K562 (cell line): ENCODE data around the gene CENPP. TPM values are rescaled to one million over a fixed set of nuclear protein-coding genes. Genes with fewer than 3 reads are reported as not detected.

Source experiments
- ARID1B ChIP-seq: fragments of 450-650 bp; IDR thresholded peaks from 2 replicates; pipeline ENCODE4 v1.6.1; 2016; ENCODE audit warnings: antibody characterized with exemption, mild to moderate bottlenecking, inconsistent platforms
- CBX3 ChIP-seq, 2 experiments: IDR thresholded peaks; 1 replicate in 1 of 2; 2 replicates in 1 of 2; pipeline ENCODE4 v1.6.1; 2012; ENCODE audit warnings: inconsistent platforms in 2 of 2, low read length in 2 of 2, borderline replicate concordance in 1 of 2, control low read depth in 1 of 2
- CBX5 ChIP-seq: IDR thresholded peaks from 2 replicates; pipeline ENCODE4 v1.6.1; 2014; ENCODE audit warnings: low read depth, borderline replicate concordance
- CC2D1A ChIP-seq: fragments of 450-650 bp; IDR thresholded peaks from 2 replicates; pipeline ENCODE4 v1.6.1; 2017; ENCODE audit warnings: mild to moderate bottlenecking
- ETV1 ChIP-seq: fragments of 450-650 bp; conservative IDR thresholded peaks from 2 replicates; pipeline ENCODE4 v1.6.1; 2016; ENCODE audit warnings: missing genetic modification characterization, control low read depth, low read depth, missing compliant biosample characterization
- HMGN3 ChIP-seq: IDR thresholded peaks from 2 replicates; pipeline ENCODE4 v1.6.1; 2011; ENCODE audit warnings: borderline replicate concordance, low read depth, mild to moderate bottlenecking, mixed read lengths, low read length; ENCODE audit not compliant: insufficient read length; ENCODE audit errors: extremely low read depth
- KAT2B ChIP-seq: IDR thresholded peaks from one replicate; pipeline ENCODE4 v1.6.1; 2012; ENCODE audit warnings: low read depth, mild to moderate bottlenecking, control low read depth, inconsistent platforms, low read length, moderate library complexity
- MCM7 ChIP-seq, 2 experiments: fragments of 450-650 bp; IDR thresholded peaks; 2 replicates each; pipeline ENCODE4 v1.6.1; 2016 to 2018
- MEF2D ChIP-seq: conservative IDR thresholded peaks from 2 replicates; pipeline ENCODE4 v1.6.1; 2016; ENCODE audit warnings: low read depth, missing genetic modification characterization, missing compliant biosample characterization
- NR2C2 ChIP-seq, 2 experiments: fragments of 200-800 bp in 1 of 2; sonication (Bioruptor generic) in 1 of 2; sonication (generic) in 1 of 2; formaldehyde crosslinking in 1 of 2; IDR thresholded peaks; 2 replicates each; pipeline versions ENCODE4 v1.6.1 to v1.8.0; 2016 to 2022; ENCODE audit warnings: mild to moderate bottlenecking in 1 of 2, missing compliant biosample characterization in 1 of 2, missing genetic modification characterization in 1 of 2, missing genetic modification reagents in 1 of 2
- NR3C1 ChIP-seq: sonication (generic); formaldehyde crosslinking; IDR thresholded peaks from 2 replicates; pipeline ENCODE4 v1.8.1; 2022; ENCODE audit warnings: missing genetic modification reagents
- PCBP2 ChIP-seq: fragments of 200-400 bp; formaldehyde crosslinking; IDR thresholded peaks from 2 replicates; pipeline ENCODE4 v1.6.1; 2018; ENCODE audit warnings: low read length, low read depth, mild to moderate bottlenecking, moderate library complexity; ENCODE audit not compliant: poor library complexity, severe bottlenecking
- POLR2G ChIP-seq: fragments of 200-400 bp; formaldehyde crosslinking; IDR thresholded peaks from 2 replicates; pipeline ENCODE4 v1.6.1; 2017; ENCODE audit warnings: low read depth, mild to moderate bottlenecking, antibody characterized with exemption, low read length, moderate library complexity
- RFX5 ChIP-seq: IDR thresholded peaks from 2 replicates; pipeline ENCODE4 v1.6.1; 2011; ENCODE audit warnings: low read depth, mild to moderate bottlenecking, improper control_type of control experiment, low read length
- SAFB ChIP-seq: fragments of 200-400 bp; formaldehyde crosslinking; IDR thresholded peaks from 2 replicates; pipeline ENCODE4 v1.6.1; 2017; ENCODE audit warnings: low read depth, low read length, borderline replicate concordance
- SNIP1 ChIP-seq: fragments of 450-650 bp; IDR thresholded peaks from 2 replicates; pipeline ENCODE4 v1.7.1; 2017; ENCODE audit warnings: low read depth, mild to moderate bottlenecking
- STAT5B ChIP-seq: fragments of 250-450 bp; sonication (Bioruptor Pico); IDR thresholded peaks from 2 replicates; pipeline ENCODE4 v1.8.0; 2021; ENCODE audit warnings: mild to moderate bottlenecking, inconsistent platforms
- TARDBP ChIP-seq: fragments of 450-650 bp; IDR thresholded peaks from 2 replicates; pipeline ENCODE4 v1.6.1; 2016
- TEAD4 ChIP-seq, 2 experiments: sonication (generic) in 1 of 2; formaldehyde crosslinking in 1 of 2; IDR thresholded peaks; 2 replicates each; pipeline versions ENCODE4 v1.6.1 to v1.8.0; 2012 to 2022; ENCODE audit warnings: borderline replicate concordance in 1 of 2, inconsistent platforms in 1 of 2, low read length in 1 of 2, mild to moderate bottlenecking in 1 of 2, missing genetic modification reagents in 1 of 2
- ZBTB7A ChIP-seq: IDR thresholded peaks from 2 replicates; pipeline ENCODE4 v1.6.1; 2011; ENCODE audit warnings: low read depth, mild to moderate bottlenecking, low read length, moderate library complexity, borderline replicate concordance; ENCODE audit not compliant: control insufficient read depth
- ZC3H8 ChIP-seq: fragments of 450-650 bp; IDR thresholded peaks from 2 replicates; pipeline ENCODE4 v1.6.1; 2017
- ZNF124 ChIP-seq: sonication (generic); formaldehyde crosslinking; IDR thresholded peaks from 2 replicates; pipeline ENCODE4 v1.8.1; 2022; ENCODE audit warnings: missing genetic modification reagents
- ZNF140 ChIP-seq: fragments of 250-450 bp; sonication (Bioruptor Pico); IDR thresholded peaks from 2 replicates; pipeline ENCODE4 v1.8.0; 2021; ENCODE audit warnings: moderate library complexity, mild to moderate bottlenecking, inconsistent platforms
- ZNF551 ChIP-seq: fragments of 250-450 bp; sonication (Bioruptor Pico); IDR thresholded peaks from 2 replicates; pipeline ENCODE4 v1.5.0; 2021; ENCODE audit warnings: mild to moderate bottlenecking, moderate library complexity
- ZNF561 ChIP-seq: fragments of 450-650 bp; formaldehyde crosslinking; conservative IDR thresholded peaks from 2 replicates; pipeline ENCODE4 v1.4.0; 2020; ENCODE audit warnings: mild to moderate bottlenecking, moderate library complexity
- ZNF695 ChIP-seq: fragments of 450-650 bp; formaldehyde crosslinking; IDR thresholded peaks from 2 replicates; pipeline ENCODE4 v1.4.0; 2020; ENCODE audit warnings: mild to moderate bottlenecking, moderate library complexity
- polyA plus RNA-seq, 8 experiments: library from polyadenylated mRNA; depleted of rRNA in 4 of 8; stranded (reverse) in 5 of 8; unstranded in 3 of 8; fragments of >200 nt; fragmentation: Nextera tagmentation in 2 of 8; fragmentation: Illumina TruSeq in 1 of 8; extraction: Ambion mirVana in 2 of 8; extraction: Trizol in 1 of 8; gene quantifications; 2 replicates each; pipeline versions ENCODE4 v1.2.1 to v1.2.3, GENCODE V29; 2011 to 2014; ENCODE audit warnings: inconsistent platforms in 1 of 8, missing spikeins in 1 of 8
- total RNA-seq, 7 experiments: library from RNA; depleted of rRNA in 6 of 7; stranded (reverse); fragments of >200 nt in 6 of 7; fragmentation: Illumina TruSeq in 2 of 7; extraction: Trizol in 2 of 7; gene quantifications; 2 replicates each; pipeline versions ENCODE4 v1.2.1 to v1.2.3, GENCODE V29; 2011 to 2021; ENCODE audit warnings: low replicate concordance in 1 of 7
- TF ChIP-seq, protein P1 (sequence below): IDR thresholded peaks from 2 replicates; pipeline ENCODE4 v1.6.1; 2011; ENCODE audit not compliant: insufficient read length; ENCODE audit errors: extremely low read depth
- TF ChIP-seq, protein P2 (sequence below): sonication (generic); formaldehyde crosslinking; IDR thresholded peaks from 2 replicates; pipeline ENCODE4 v1.8.0; 2022; ENCODE audit warnings: missing genetic modification reagents, mild to moderate bottlenecking, moderate library complexity, borderline replicate concordance

The CENPP gene
- total and polyA plus RNA-seq, 9 of the 15 experiments (the other 6 are each of a cell fraction or from before 2014, with no cell fraction given): 8.0 to 28.5 (median 17.9) TPM

DNA sequence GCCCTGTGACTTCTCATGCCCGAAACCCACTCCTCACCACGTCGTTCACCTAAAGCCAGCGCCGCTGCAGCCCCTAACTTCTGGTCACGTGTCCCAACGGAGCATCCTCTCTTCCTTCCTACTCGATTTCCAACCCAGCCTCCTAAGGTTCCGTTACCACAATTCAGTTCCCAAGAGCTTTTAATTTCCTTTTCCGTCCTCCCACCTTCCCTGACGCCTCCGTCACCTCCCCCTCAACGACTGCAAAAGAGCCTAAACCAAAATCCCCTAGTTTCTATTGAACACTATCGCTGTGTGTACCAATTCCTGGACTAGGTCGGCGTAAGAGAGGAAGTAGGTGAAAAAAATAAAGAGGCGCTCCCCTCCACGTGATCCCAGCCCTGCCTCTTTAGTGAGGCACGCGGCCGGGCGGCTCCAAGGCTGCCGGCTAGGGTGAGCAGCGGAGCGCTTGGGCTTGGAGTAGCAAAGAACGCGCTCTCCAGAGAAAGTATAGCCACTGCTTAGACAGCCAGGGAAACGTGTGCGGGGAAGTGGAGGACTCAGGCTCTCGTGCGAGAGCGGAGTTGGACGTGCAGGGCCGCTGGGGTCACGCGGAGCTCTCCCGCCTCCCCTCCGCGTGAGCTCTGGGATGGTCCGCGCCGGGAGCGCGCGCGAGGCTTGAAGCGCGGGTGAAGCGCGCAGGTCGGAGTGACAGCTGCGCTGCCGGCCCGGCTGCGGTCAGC, at the start of gene CENPP, which contains the start of gene NOL8 (continued):
- TF ChIP-seq CC2D1A: peak; percentile 70; the same call in 1 of the 2 replicates
- TF ChIP-seq ZNF124 (CRISPR knock-in tag): no peak
- peak; percentile 35; the same call in 1 of the 2 replicates for TF ChIP-seq ZBTB7A
- TF ChIP-seq HMGN3: peak; percentile 68
- no peak for TF ChIP-seq STAT5B (CRISPR knock-in tag)
- TF ChIP-seq, protein P1, sequence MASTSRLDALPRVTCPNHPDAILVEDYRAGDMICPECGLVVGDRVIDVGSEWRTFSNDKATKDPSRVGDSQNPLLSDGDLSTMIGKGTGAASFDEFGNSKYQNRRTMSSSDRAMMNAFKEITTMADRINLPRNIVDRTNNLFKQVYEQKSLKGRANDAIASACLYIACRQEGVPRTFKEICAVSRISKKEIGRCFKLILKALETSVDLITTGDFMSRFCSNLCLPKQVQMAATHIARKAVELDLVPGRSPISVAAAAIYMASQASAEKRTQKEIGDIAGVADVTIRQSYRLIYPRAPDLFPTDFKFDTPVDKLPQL: no peak
- no peak for TF ChIP-seq KAT2B
- TF ChIP-seq ETV1 (tag): peak; percentile 77
- TF ChIP-seq ZNF140 (CRISPR knock-in tag): no peak
- TF ChIP-seq RFX5: no peak
- peak; percentile 18; the same call in 1 of the 2 replicates for TF ChIP-seq NR2C2 (CRISPR knock-in tag; IDR thresholded peaks at IDR 0.05)
- peak; percentile 63; the same call in 1 of the 2 replicates for TF ChIP-seq NR2C2 (tag; IDR thresholded peaks at IDR 0.05)
- TF ChIP-seq ZNF561 (CRISPR knock-in tag): no peak
- TF ChIP-seq ZNF551 (CRISPR knock-in tag): no peak
- no peak for TF ChIP-seq POLR2G
- TF ChIP-seq SAFB: no peak
- TF ChIP-seq MCM7 (IDR thresholded peaks at IDR 0.05): peak in 1 of 2 experiments; percentile 22; a peak in 1 of 4 replicates
- peak in 1 of 2 experiments; percentile 87; a peak in 2 of 3 replicates for TF ChIP-seq CBX3 (IDR thresholded peaks at IDR 0.05; ENCODE audit: borderline replicate concordance in 1 of 2, low read length in 2 of 2)
- no peak for TF ChIP-seq NR3C1
- TF ChIP-seq SNIP1: 0 out of 2 replicates have a peak, but pooled peaks have one; percentile 50
- no peak for TF ChIP-seq CBX5
- TF ChIP-seq ZC3H8: peak; percentile 91
- TF ChIP-seq TARDBP: 0 out of 2 replicates have a peak, but pooled peaks have one; percentile 10
- 0 out of 2 replicates have a peak, but pooled peaks have one; percentile 24 for TF ChIP-seq TEAD4 (IDR thresholded peaks at IDR 0.05; ENCODE audit: low read length)
- no peak for TF ChIP-seq TEAD4 (CRISPR knock-in tag; IDR thresholded peaks at IDR 0.05; ENCODE audit: borderline replicate concordance)
- TF ChIP-seq, protein P2, sequence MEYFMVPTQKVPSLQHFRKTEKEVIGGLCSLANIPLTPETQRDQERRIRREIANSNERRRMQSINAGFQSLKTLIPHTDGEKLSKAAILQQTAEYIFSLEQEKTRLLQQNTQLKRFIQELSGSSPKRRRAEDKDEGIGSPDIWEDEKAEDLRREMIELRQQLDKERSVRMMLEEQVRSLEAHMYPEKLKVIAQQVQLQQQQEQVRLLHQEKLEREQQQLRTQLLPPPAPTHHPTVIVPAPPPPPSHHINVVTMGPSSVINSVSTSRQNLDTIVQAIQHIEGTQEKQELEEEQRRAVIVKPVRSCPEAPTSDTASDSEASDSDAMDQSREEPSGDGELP (CRISPR knock-in tag): peak; percentile 89
- peak; percentile 63; the same call in 1 of the 2 replicates for TF ChIP-seq MEF2D
- TF ChIP-seq ARID1B: peak; percentile 50; the same call in 1 of the 2 replicates
- no peak for TF ChIP-seq ZNF695
- TF ChIP-seq PCBP2: no peak
